Brain microvascular endothelial cell (primary cell): ENCODE data around the gene FOSL1.
A peak's percentile ranks its signal among the peaks of the same experiment; 100 is the strongest.

Source experiments
- DNase-seq: peaks from one replicate; pipeline ENCODE4 v3.0.0-alpha.2; 2020
- H3K27ac ChIP-seq: fragments of 250-450 bp; sonication (Bioruptor Pico); 2 replicates; pipeline ENCODE4 v1.5.1; 2020; ENCODE audit warnings: mild to moderate bottlenecking, moderate library complexity
- H3K27me3 ChIP-seq: fragments of 250-450 bp; sonication (Bioruptor Pico); replicated peaks from 2 replicates; pipeline ENCODE4 v1.5.1; 2020; ENCODE audit warnings: mild to moderate bottlenecking
- H3K36me3 ChIP-seq: fragments of 250-450 bp; sonication (Bioruptor Pico); replicated peaks from 2 replicates; pipeline ENCODE4 v1.5.1; 2020; ENCODE audit warnings: mild to moderate bottlenecking
- H3K4me3 ChIP-seq: 2 replicates; pipeline ENCODE4 v1.5.1; 2011; ENCODE audit warnings: low read depth, mild to moderate bottlenecking, control low read depth, low read length, moderate library complexity
- CTCF ChIP-seq: IDR thresholded peaks from 2 replicates; pipeline ENCODE4 v1.5.1; 2011; ENCODE audit warnings: low read depth, mild to moderate bottlenecking, moderate library complexity, low read length, control low read depth, inconsistent platforms; ENCODE audit errors: missing control alignments
- in situ Hi-C: cut with HindIII; loops from 2 replicates; pipeline ENCODE4 v1.10.0; 2017; ENCODE audit warnings: low sequenced_read_pairs, low pct_ligation_motif_present

The FOSL1 gene

GRCh38 chr11:65922565-65922964 is 22.4 kb upstream of the FOSL1 start:
- peaks cover 22% of the 10 kb centered on the region for H3K36me3 ChIP-seq
- no peak for TF ChIP-seq CTCF
- in situ Hi-C loops, result no loop called here
- H3K4me3 ChIP-seq, result no peak overlapping the region
- no peak for DNase-seq
- no peak overlapping the region for H3K27ac ChIP-seq
- H3K27me3 ChIP-seq, result no peaks in the 10 kb centered on the region

- Histone ChIP-seq H3K4me3 (no peak overlapping the region), H3K27ac (no peak overlapping the region), H3K27me3 (no peaks in the 10 kb centered on the region), H3K36me3 (peaks cover 22% of the 10 kb centered on the region)
- no peak for DNase-seq
- TF ChIP-seq CTCF, result no peak
- in situ Hi-C loops, result no loop called here
Observed at GRCh38 chr11:65921876-65922275, 21.7 kb upstream of the FOSL1 start.

GRCh38 chr11:65921033-65921555 is 20.9 kb upstream of the FOSL1 start:
- Histone ChIP-seq H3K36me3 (peaks cover 22% of the 10 kb centered on the region), H3K27ac (no peak overlapping the region), H3K4me3 (no peak overlapping the region), H3K27me3 (no peaks in the 10 kb centered on the region)
- no peak for TF ChIP-seq CTCF
- DNase-seq, result no peak
- in situ Hi-C loops, result no loop called here

- no peak for TF ChIP-seq CTCF
- in situ Hi-C loops, result no loop called here
- DNase-seq, result no peak
- Histone ChIP-seq H3K27ac (no peak overlapping the region), H3K4me3 (peak overlapping the region; percentile 81), H3K27me3 (no peaks in the 10 kb centered on the region), H3K36me3 (peaks cover 22% of the 10 kb centered on the region)
Observed at GRCh38 chr11:65920372-65920802, 20.2 kb upstream of the FOSL1 start.

- H3K27me3 ChIP-seq, result no peaks in the 10 kb centered on the region
- DNase-seq, result no peak
- peak overlapping the region; percentile 81 for H3K4me3 ChIP-seq
- peaks cover 22% of the 10 kb centered on the region for H3K36me3 ChIP-seq
- in situ Hi-C loops, result no loop called here
- TF ChIP-seq CTCF, result no peak
- H3K27ac ChIP-seq, result peak overlapping the region; percentile 64
Observed at GRCh38 chr11:65919573-65920371, 19.6 kb upstream of the FOSL1 start.
